GM19438 (cell line): ENCODE measurements around the gene ASIC1.
"Not testable (repeated sequence)": the region's sequence is repeated elsewhere in the genome, so short reads cannot be mapped to it uniquely, and the experiment has no call there.

Experiments used
- ATAC-seq: cut with Tn5 transposase; IDR thresholded peaks from one replicate; pipeline ENCODE4 v1.9.1; 2021; ENCODE audit warnings: low read depth; ENCODE audit not compliant: unreplicated experiment

The ASIC1 gene

DNA sequence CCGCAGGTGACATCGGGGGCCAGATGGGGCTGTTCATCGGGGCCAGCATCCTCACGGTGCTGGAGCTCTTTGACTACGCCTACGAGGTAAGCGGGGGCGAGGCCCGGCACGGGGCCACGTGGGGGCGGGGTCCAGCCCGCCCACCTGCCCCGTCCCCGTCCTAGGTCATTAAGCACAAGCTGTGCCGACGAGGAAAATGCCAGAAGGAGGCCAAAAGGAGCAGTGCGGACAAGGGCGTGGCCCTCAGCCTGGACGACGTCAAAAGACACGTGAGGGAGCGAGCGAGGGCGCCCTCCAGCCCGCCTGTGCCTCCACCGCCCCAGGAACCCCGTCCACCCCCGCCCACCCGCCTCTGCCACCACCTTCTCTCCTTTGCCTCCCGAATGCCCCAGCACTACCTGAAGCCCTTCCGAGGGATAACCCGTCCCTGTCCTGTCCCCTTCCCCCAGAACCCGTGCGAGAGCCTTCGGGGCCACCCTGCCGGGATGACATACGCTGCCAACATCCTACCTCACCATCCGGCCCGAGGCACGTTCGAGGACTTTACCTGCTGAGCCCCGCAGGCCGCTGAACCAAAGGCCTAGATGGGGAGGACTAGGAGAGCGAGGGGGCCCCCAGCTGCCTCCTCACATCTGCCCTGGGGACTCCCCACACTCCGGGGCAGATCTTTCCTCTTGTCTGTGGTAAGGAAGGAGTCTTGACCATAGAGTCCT, 23.9 kb downstream of the ASIC1 start:
- ATAC-seq = no peak

DNA sequence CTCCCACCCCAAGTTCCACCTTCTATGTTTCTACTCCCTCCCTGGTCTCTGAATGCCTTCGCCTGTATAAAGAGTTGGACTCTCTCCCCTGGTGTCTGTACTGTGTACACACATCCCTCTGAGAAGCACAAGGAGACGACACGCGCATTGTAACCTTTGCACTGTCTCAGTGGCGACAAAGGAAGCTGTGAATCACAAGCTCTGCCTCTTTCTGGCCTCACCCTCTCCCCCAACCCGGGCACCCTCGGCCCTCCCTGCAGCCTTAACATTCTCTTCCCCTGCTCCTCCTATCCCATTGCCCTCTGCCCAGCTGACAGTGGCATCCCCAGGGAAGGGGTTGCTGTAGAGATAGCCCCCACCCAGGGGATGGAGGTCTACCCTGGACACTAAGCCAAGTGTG, 25.2 kb downstream of the ASIC1 start:
- ATAC-seq = no peak

DNA sequence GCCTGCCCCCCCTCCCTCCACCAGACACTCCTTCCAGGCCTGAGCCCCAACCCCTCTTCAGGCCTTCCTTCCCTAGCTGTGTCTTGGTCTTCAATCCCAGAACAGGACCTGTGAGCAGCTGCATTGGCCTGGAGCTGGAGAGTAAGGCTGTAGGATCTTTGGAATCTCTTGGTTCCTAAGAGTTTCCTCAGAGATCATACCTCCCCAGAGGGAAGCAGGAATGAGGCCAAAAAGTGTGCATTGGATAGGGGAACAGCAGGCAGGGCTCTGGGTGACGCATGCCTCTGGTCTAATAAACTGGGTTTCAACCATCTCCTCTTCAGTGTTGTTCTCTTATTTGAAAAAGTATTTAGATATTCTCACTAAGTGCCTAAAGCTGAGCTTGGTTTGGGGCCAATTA, 25.9 kb downstream of the ASIC1 start:
- no peak for ATAC-seq

DNA sequence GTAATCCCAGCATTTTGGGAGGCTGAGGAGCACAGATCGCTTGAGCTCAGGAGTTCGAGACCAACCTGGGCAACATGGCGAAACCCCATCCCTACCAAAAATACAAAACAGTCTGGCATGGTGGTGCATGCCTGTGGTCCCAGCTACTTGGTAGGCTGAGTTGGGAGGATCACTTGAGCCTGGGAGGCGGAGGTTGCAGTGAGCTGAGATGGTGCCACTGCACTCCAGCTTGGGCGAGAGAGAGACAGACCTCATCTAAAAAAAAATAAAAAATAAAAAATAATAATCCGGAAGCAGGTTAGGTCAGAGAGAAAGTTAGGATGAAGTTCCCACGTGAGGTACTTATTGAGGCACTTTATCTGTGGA, 27.0 kb downstream of the ASIC1 start:
- ATAC-seq = not testable (repeated sequence)

DNA sequence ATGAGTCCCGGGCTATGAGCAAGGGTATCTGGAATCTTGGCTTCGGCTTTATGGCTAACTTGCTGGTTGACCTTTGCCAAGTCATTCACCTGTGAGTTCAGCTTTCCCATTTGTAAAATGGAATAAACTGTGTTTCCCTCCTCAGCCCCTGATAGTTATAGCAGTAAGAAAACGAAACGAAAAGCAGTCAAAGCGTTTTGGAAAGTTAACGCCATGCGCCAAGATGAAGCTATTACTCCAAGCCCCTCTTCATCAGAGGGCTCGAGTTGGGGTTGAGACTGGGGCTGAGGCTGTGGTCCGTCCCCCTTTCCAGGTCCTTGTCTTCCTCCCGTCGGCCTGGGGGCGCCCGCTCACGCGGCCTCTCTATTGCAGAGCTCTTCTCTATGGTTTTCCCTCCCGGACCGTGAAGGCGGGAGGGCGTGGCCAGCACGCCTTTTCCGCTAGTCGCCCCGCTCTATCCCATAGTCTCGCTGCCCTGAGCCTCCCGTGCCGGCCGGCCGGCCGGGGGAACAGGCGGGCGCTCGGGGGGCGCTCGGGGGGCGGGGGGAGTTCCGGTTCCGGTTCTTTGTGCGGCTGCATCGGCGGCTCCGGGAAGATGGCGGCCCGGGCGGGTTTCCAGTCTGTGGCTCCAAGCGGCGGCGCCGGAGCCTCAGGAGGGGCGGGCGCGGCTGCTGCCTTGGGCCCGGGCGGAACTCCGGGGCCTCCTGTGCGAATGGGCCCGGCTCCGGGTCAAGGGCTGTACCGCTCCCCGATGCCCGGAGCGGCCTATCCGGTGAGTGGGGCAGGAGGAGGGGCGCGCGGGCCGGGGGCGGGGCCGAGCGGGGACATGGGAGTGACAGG, 27.6 kb downstream of the ASIC1 start, which contains the start of gene SMARCD1:
Gene SMARCD1 (plus strand): TSS at position 568 of the 840 bp plus-strand sequence. CDS start 28 bp downstream, at position 596.
- ATAC-seq = peak; percentile 81

DNA sequence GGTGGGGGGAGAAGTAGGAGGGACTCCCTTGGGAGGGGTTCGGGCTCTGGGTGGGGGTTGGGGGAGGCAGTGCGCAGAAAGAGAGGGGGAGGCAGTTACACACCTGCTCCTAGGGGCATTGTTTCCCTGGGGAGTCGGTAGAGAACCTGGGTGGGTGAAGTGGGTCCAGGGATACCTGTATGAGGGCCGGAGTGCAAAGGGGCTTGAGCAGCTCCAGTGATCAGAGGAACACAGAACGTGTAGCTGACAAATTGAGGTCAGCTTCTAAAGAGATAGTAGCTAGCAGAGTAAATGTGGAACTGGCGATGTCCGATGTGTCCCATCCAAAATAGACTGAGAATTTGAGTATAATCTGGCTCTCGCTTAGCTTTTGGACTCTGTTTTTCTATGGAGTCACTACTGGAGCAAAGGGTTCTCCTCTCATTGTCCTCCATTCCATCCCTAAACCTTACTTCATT, 28.2 kb downstream of the ASIC1 start:
- ATAC-seq = no peak

DNA sequence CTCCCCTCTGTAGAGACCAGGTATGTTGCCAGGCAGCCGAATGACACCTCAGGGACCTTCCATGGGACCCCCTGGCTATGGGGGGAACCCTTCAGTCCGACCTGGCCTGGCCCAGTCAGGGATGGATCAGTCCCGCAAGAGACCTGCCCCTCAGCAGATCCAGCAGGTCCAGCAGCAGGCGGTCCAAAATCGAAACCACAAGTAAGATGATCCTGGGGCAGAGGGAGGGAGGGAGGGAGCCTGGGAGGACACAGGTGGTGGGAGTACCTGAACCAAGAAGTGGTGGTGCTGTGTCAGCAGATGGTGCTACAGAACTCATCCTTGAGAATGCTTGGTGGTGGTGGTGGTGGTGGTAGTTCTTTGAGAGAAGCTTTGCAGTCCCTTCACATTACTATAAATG, 28.8 kb downstream of the ASIC1 start:
- ATAC-seq = no peak

DNA sequence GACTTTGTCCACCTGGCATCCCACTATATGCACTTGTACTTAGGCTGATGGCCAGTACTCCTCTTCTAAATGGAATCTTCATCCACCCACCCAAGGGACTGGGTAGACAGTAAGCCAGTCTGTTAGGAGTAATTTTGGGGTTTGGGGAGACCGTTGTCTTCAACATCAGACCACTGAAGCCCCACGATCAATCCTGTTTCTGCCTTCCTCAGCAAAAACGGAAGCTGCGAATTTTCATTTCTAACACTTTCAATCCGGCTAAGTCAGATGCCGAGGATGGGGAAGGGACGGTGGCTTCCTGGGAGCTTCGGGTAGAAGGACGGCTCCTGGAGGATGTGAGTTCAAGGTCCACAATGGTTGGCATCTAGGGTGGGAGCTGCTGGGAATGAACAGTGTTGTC, 29.8 kb downstream of the ASIC1 start:
- ATAC-seq = no peak

DNA sequence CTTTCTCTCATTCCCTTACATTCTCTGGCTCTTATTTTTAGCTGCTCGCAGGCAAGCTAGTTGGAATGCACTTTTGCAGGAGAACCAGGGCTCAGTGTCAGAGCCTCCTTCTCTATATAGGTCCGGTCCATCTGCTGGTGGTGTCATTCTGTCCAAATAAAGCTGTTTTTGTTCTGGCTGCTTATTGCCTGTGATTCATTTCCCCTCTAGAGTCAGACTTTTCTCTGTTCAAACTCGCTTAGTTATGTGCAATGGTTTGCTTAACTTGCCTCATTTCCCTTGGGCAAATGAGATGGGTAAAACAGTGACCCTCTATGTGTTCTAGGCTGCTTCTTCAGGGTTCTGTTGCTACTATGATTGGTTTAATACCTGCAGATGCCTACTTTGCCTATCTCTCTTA, 30.6 kb downstream of the ASIC1 start:
- ATAC-seq = no peak

DNA sequence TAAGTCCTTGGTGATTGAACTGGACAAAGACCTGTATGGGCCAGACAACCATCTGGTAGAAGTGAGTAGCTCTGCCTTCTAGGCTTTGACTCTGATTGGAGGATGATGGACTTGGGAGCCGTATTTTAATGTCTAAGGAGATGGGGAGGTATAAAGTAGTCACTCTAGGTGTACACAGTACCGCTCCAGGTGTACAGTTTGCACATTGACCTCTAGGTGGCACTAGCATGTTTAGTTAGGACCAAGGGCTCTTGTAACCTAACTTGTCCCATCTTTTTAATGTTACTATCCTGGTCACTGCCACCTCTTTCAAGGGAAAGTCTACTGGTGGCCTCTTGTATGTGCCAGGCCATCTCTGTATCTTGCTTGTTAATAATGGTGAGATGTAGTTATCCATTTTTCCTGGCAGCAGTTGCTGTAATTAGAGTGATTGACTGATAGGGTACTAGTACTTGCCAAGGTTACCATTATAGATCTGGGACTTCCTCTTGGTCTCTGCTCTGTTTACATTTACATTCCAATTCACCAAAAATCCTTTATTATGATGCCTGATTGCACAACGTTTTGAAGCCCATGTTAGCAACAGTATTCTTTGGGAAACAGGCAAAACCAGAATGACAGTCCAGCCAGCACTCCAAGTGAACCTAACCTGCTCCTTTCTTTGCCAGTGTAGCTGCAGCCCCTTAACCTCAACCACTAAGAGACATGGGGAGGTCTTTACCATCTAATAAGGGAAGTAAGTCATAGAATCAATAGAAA, 31.4 kb downstream of the ASIC1 start:
- ATAC-seq = no peak

DNA sequence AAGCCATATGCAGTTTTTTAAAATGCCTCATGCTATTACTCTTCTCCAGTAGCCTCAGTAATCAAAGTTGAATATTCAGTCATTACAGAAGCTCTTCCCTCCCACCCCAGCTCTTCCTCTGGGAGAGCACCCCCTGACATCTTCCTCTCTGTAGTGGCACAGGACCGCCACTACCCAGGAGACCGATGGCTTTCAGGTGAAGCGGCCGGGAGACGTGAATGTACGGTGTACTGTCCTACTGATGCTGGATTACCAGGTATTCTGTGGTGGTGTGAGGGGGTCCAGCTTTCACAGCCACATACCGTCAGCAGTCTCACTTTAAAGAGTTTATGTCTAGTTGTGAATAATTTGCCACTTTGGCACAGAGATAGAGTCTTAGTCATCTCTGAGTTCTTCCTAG, 32.3 kb downstream of the ASIC1 start:
- no peak for ATAC-seq

DNA sequence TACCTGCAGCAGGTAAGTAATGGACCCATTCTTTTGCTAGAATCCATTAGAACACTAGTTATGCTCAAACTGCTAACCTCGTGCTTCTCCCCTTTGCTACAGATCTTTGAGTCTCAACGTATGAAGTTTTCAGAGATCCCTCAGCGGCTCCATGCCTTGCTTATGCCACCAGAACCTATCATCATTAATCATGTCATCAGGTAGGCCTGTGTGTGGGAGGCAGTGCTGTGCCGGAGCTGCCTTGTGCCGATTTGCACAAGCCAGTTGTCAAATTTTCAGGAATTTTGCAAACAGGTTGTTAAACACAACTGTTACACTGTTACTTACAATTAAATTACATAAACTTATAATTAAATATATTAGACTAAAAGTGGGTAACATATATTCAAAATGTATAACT, 33.0 kb downstream of the ASIC1 start:
- no peak for ATAC-seq

DNA sequence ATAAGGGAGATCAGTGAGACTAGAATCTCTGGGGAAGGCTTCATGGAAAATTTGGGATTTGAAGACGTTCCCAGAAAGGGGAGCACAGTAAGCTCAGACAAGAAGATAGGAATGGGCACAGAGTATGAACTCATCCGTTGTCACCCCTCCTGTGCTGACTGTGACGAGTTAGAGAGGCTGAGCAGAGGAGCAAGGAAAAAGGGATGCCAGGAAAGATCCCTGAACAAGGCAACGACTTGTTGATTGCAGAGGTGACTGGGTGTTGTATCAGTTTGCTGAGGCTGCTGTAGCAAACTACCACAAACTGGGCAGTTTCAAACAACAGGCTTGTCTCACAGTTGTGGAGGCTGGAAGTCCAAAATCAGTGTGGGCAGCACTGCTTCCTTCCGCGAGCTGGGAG, 40.6 kb downstream of the ASIC1 start:
- ATAC-seq = no peak

DNA sequence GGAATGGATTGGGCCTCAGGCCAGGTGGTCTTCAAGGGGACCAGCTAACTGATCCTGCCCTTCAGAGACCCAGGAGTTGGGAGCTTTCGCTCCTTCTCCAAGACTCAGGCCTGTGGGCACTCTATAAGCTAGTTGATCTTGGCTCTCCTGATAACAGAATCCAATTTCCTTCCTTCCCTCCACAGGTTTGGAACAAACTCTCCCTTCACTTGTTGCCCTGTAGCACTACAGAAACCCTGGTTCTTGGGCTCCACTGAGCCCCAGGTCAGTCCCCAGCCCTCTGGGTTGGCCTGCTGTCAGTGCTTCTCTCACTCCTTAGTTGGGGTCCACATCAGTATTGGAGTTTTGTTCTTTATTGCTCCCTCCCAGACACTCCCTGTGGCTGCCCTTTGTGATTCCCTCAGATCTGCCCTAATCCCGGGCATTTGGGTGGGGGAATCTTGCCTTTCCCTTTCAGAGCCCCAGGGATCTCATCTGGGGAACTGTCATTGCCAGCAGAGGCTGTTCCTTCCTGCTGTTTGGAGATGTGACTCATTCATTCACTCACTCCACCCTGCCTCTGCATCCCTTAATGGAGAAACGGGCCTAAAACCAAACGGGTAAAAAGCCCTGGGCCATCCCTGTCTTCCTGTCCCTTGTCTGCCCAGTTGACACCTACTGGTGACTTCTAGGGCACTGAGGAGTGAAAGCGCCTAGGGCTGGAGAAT, 42.1 kb downstream of the ASIC1 start:
- no peak for ATAC-seq

DNA sequence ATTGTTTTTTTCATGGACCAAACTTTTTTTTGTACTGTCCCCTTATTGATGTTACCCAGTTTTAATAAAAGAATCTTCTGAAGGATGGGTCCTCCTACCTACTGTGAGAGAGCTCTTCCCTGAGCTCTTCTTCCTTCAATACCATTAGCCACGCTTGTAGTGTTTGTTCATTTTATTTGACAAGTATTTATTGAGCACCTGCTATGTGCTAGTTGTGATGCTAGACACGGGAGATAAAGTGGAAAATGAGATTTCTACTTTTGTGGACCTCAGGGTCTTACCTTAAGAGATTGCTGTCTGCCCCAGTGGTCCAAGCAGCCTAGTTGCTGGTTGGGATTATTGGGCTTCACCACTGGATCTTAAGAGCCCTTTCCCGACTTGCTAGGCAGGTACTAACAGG, 43.2 kb downstream of the ASIC1 start:
- no peak for ATAC-seq

DNA sequence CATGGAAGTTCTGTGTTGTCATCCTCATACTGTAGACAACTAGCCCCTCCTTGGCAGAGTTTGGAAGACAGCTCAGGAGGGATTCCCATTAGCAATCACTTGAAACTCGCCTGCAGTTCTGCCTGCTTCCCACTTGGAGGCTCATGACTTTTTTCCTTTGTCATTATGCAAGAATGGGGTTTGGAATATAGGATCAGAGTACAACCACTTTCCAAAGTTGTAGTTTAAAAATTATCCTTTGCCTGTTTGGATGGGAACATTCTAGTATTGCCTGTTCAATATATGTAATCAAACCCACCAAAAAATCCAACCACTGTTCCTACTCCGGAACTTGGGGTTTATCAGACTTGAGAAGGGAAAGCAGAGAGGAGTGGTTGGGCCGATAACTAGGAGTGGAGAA, 44.3 kb downstream of the ASIC1 start:
- no peak for ATAC-seq

DNA sequence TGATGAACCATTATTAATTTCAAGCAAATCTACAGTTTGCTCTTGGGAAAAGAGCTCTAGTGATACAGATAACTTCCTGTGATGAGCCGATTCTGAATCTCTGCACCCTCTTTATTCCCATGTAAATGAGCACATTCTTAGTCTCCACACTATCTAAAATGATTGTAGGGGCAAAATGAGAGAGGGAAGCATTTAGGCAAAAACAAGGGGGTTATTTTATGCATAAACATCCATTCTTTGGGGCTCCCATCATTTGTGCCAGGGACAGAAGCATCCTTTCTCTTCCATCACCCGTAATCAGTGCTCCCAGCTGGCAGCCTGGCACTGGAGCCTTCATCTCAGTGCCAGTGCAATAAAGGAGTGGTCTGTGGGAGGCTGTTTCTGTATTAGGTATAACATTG, 44.7 kb downstream of the ASIC1 start:
- no peak for ATAC-seq

DNA sequence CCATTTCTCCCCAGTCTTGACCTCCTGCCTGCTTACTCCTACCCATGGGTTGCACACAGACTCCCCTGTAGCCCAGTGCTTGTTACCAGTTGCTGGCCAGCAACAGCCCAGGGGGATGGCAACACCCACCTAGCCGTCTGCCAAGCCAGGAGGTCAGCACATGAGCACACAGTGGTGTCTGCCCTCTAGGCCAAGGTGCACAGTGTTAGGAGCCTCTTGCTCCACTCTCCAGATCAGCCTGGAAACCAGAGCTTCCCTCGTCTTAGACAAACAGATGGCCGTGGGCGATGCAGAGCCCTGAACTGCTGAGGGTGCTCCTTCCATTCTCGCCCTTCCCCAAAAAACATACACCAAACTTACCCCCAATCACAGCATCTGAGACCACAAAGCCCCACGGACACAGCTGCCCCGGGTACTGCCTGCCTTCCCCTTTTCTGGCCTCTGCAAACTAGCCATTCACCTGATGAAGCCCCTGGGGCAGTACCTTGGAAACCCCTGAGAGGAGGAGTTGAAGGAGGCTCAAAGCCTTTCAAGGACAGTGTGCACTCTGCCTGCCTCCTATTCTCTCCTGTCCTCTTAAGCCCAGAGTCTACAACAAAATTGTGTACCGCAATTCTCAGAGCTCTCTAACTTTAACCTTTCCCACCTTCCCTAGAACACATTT, 45.4 kb downstream of the ASIC1 start:
- no peak for ATAC-seq

DNA sequence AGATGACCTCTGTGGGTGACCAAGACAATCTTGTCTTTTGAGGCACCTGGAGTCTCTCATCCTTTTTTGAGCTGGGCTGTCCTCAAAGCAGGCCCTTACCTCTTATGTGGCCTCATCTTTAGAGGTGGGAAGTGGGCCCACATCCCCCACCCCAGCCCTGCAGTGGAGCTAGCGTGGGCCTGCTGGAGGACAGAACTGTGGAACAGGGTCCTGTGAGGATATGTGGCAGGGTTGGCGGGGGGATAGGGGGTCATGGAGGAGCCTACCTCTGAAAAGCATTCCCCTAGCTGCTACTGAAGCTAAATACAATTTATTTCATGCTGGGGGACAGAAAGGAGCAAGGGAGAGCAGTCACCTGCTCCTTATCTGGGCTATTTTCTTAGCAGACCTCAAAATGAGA, 46.0 kb downstream of the ASIC1 start:
- ATAC-seq = no peak

DNA sequence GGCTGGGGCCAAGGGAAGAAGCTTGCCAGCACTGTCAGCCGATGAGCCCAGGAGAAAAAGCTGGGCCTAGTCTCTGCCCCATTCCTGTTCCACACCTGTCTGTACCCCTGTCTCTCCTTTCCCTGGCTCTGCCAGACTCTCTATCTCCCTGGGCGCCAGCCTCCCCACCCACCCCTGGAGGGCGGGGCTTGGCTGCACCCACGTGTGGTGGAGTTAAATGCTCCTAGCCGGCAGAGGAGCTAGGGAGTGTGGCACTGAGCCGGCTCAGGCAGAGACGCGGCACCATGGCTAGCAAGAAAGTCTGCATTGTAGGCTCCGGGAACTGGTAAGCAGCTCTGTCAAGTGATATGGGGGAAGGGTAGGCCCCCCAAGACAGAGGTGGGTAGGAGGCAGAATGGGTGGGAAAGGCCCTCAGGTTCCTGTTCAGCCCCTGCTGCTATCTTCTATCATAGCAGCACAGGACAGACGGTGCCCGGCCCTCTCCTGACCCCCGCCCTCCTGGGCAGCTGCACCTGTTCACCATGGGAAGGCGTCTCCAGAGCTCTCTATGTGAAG, 46.4 kb downstream of the ASIC1 start, which contains the start of gene GPD1:
Gene GPD1 (plus strand): TSS at position 242 of the 555 bp plus-strand sequence. CDS start 43 bp downstream, at position 285.
- ATAC-seq = no peak
